Left renal pelvis (tissue), 4 donors: ENCODE data around the gene UPF1. TPM values are rescaled to one million over a fixed set of nuclear protein-coding genes. Genes with fewer than 3 reads are reported as not detected.
"Not testable (repeated sequence)": the region's sequence is repeated elsewhere in the genome, so short reads cannot be mapped to it uniquely, and the experiment has no call there.

Source experiments
- DNase-seq, 4 donors: peaks; one replicate each; pipeline ENCODE4 v3.0.0-alpha.2; 2013; ENCODE audit warnings: low read depth in 4 of 4, low spot score in 3 of 4
- polyA plus RNA-seq, 4 donors: library from polyadenylated mRNA; unstranded; fragments of 120-200 nt; gene quantifications; one replicate each; pipeline ENCODE4 v1.2.1, GENCODE V29; 2013; ENCODE audit not compliant: insufficient read length in 4 of 4

UPF1 gene
- polyA plus RNA-seq, 4 donors, result 33.0 to 62.5 (median 51.6) TPM

GRCh38 chr19:18895038-18895823 is 63.5 kb downstream of the UPF1 start:
- DNase-seq, result no peak

DNA sequence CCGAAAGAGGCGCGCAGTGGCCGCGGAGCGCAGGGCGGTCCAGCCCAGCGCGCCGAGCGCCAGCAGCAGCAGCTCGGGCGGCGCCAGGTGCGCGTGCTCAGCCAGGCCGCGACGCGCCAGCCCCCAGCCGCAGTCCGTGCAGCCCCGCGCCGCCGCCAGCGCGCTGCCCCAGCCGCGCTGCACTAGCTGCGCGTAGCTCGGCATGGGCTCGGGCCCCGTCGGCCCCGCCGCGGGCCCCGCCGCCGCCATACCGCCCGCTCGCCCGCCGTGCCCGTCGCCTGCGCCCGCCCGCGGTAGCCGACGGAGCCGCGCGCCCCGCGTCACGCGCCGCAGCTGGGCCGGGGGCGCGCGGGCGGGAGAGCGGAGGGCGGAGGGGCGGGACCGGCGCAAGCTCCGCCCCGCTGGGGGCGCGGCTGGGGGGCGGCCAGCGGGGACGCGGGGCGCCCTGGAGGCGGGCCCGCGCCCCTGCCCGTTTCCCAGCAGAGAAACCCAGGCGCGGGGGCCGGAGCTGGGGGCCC is 64.1 kb downstream of the UPF1 start, which contains the start of gene CERS1:
TSS of gene CERS1 (minus strand) at position 335 of the 518 bp plus-strand sequence. CDS start at position 249, 86 bp downstream.
- no peak for DNase-seq

- DNase-seq, result no peak
These were observed 64.7 kb downstream of the UPF1 start for GRCh38 chr19:18896421-18896841.

- DNase-seq, result no peak
These were observed 65.6 kb downstream of the UPF1 start for GRCh38 chr19:18897094-18898029.

GRCh38 chr19:18898081-18898606 is 66.4 kb downstream of the UPF1 start:
- DNase-seq, result no peak

DNA sequence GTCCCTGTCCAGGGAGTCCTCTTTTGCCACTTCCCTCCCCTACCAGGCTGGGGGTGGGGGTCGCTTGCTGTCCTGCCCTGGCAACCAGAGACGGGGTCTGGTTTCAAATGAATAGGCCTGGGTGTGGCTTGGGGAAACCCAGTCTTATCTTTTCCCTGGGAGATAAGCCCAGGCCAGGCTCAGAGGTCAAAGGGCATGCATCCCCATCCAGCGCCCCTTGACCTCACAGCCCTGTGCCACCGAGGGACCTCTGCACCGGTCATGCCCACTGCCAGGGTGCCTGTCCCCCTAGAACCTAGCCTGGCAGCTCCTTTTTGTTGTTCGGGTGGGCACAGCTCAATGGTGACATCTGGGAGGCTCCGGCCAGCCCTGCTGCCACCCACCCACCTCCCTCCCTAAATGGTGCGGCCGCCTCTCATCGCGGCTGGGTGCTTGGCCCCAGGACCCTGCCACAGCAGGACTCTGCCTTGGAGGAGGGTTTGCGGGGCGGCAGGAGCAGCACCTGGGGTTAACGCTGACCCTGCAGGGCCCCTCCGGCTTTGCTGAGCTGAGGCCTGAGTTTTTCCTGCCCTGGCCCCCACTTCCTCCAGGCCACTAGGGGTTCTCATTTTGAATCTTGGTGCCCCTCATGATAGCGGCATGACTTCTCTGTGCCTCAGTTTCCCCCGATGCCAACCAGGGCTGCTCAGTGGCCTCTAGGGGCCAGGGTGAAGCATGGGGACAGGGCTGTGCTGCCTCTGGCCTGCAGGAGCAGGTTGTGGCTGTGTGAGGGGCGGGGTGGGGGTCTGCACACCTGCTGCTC is 67.0 kb downstream of the UPF1 start:
- DNase-seq, result no peak

- DNase-seq, result no peak
These were observed 68.1 kb downstream of the UPF1 start for GRCh38 chr19:18899624-18900560.

DNA sequence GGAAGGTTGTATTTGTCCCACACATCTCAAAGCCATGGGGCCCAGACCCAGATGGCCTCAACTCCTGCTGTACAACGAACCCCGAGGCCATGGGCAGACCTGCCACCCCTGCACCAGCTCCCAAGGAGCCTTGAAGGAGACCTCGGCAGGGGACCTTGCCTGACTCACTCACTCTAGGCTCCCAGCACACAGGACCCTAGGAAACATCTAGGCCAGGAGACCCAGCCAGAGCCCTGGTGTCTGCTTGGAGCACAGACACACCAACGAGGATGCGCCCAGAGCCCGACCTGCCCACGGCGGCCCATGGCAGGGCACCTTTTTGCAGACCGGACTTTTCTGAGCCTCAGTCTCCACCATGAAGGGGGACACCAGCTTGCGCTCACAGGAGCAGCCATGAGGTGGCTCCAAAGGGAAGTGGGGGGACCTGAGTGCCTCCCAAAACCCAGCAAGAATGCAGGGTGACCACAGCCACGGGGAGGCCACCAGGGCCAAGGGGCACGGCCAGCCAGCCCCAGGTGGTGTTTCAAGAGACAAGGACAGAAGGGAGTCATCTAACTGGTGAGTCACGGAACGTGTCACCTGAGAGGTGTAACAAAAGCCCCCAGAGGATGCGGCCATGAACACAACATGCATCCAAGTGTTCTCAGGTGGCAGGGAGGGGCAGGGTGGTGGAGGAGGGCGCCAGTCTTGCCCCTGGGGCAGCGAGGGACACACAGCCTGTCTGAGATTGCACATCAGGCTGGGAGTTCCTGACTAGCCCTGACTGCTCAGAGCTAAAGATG is 69.1 kb downstream of the UPF1 start:
- DNase-seq, result no peak

GRCh38 chr19:18901491-18901890 is 69.7 kb downstream of the UPF1 start:
- DNase-seq, result no peak

DNA sequence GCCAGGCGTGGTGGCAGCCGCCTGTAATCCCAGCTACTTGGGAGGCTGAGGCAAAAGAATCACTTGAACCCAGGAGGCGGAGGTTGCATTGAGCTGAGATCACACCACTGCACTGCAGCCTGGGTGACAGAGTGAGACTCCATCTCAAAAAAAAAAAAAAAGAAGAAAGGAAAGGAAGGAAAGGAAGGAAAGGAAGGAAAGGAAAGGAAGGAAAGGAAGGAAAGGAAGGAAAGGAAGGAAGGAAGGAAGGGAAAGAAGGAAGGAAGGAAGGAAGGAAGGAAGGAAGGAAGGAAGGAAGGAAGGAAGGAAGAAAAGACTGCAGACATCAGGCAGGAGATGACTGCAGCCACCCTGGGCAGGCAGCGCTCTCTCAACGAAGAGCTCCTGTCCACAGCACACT is 70.8 kb downstream of the UPF1 start:
- DNase-seq, result not testable (repeated sequence)

DNA sequence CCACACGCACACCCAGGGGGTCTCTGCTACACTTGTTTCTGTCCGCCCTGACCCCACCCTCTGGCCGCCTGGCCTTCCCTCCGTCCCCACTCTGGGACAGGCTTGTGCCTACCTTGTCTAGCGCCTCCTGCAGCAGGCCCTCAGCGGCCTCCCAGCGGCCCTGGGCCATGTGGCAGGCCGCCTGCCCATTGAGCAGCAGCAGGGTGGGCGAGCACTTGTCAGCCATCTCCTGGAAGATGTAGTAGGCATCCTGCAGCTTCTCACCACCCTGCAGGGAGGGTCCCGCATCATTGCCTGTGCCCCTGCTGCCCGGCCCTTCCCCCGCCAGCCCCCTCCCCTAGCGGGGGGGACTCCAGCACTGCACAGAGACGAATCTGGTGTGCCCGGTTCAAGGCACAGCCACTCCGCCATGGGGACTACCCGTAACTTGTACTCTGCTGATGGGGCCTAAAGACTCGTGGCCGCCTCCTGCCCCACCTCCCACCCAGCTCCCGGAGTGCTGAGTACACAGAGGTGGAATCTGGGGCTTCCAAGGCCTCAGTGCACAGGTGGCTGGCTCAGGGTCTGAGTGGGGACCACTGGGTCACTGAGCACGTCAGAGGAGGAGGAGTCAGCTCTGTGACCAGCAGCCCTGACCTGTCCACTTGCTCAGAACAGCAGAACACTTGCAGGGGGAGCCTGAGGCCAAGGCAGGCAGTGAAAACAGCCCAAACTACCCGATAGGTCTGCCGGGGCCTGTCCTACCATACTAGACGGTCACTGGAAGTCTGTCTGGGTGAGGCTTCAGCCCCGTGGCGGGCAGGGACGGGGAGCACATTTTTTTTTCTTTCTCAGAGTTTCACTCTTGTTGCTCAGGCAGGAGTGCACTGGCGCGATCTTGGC is 71.6 kb downstream of the UPF1 start:
- no peak for DNase-seq

- DNase-seq, result no peak
These were observed 72.7 kb downstream of the UPF1 start for GRCh38 chr19:18904334-18905057.

- no peak for DNase-seq
These were observed 73.3 kb downstream of the UPF1 start for GRCh38 chr19:18905058-18905456.

DNA sequence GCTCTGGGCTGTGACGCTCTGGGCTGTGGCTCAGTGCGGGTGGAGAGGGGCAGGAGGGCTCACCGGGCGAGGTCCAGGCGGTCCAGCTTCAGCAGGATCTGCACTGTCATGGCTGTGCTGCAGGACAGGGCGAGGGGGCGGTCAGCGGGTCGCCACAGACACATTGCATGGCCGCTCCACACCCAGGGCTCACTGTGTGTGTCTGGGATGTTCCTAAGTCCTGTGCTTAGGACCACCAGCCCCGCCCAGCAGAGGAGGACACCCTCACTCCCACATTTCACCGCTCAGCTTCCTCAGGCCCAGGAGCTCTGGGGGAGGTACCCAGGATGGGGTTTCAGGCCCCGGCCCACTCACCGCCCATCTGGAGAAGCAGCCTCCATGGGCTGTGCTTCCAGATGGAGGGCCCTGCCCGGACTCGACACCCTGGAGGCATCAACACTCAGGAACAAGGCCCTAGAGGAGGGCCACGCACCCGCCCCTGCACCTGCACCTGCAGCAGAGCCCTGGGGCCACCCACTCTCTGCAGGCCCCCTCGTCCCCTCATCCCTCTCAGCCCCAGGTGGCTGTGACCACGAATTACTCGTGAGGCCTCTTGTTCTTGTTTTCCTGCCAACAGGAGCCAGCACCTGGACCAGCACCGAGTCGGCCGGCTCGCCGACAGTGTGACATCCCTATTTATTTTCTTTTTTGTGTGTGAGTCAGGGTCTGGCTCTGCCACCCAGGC is 73.9 kb downstream of the UPF1 start:
- DNase-seq, result peak in 1 of 4 donors; percentile 54

GRCh38 chr19:18906605-18907519 is 75.1 kb downstream of the UPF1 start:
- DNase-seq, result no peak
